ENCODE results near the gene LRCH2. TPM values are rescaled to one million over a fixed set of nuclear protein-coding genes. Genes with fewer than 3 reads are reported as not detected.
A peak's percentile ranks its signal among the peaks of the same experiment; 100 is the strongest.

LRCH2 gene
- total RNA-seq, 1 donor from 2014 or later = 7.8 TPM

GRCh38 chrX:115065304-115065703 is 168.6 kb downstream of the LRCH2 start:
- no peak for DNase-seq

Small RNA genes within 50 kb of the gene (small RNA-seq; reads per million reads assigned to genes)
- gene RF00019 (ENCODE audit: low replicate concordance) = not detected
- gene SNORA35B (ENCODE audit: low replicate concordance) = 28.6 reads per million, percentile 95 among the genes with 10 or more reads in this experiment

Other genes starting within 250 kb of the LRCH2 start
- gene IL13RA2, start 216.5 kb downstream of the LRCH2 start, total RNA-seq = 1.6 TPM
- gene RBMXL3, start 44.7 kb downstream of the LRCH2 start, total RNA-seq = not detected
- not detected for gene LUZP4, start 55.6 kb upstream of the LRCH2 start, total RNA-seq

Measured in tongue (tissue), 3 donors.